HG03558 (cell line): Measurements from ENCODE around the gene UBE2E2.

Experiments
- ATAC-seq: cut with Tn5 transposase; IDR thresholded peaks from one replicate; pipeline ENCODE4 v1.9.1; 2021; ENCODE audit warnings: moderate number of reproducible peaks; ENCODE audit not compliant: unreplicated experiment; ENCODE audit errors: extremely low read depth

UBE2E2 gene

GRCh38 chr3:23238578-23238977 is 35.5 kb downstream of the UBE2E2 start:
- no peak for ATAC-seq

DNA sequence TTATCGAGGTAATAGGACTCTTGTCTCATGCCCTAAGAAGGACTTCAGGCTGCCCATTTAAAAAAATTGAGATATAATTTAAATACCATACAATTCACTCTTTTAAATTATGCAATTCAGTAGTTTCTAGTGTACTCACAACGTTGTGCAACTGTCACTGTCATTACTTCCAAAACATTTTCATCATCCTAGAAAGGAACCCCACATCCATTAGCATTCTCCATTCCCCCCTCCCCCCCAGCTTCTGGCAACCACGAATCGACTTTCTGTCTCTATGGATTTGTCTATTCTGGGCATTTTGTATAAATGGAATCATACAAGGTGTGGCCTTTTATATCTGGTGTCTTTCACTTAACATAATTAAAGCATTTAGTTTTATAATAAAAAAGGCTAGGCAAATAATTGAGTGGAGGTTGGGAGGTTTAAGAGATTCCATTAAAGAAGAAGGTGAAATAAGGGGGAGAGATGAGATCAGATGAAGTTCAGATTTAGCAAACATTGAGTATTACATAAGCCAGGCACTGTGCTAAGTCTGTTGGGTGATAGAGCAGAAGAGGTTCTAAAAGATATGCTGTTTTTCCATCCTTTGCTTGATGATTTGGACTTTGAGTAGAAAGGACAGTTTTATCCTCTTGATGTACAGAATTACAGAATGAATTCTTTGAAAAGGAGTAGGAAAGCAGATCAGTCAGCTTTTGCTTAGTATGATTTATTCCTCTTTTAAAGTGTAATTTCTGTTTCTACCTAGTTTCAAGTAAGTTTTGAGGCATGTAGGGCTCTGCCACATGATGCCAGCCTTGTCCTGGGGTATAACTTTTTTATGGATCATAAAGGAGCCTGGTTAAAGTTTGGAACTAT is 36.3 kb downstream of the UBE2E2 start:
- ATAC-seq: no peak

- ATAC-seq: no peak
Measured at GRCh38 chr3:23240171-23240785, 37.2 kb downstream of the UBE2E2 start.

- no peak for ATAC-seq
Measured at GRCh38 chr3:23241256-23241655, 38.1 kb downstream of the UBE2E2 start.

- no peak for ATAC-seq
Measured at GRCh38 chr3:23242106-23242505, 39.0 kb downstream of the UBE2E2 start.

- ATAC-seq: no peak
Measured at GRCh38 chr3:23244324-23245041, 41.4 kb downstream of the UBE2E2 start.

- no peak for ATAC-seq
Measured at GRCh38 chr3:23246651-23247050, 43.5 kb downstream of the UBE2E2 start.

DNA sequence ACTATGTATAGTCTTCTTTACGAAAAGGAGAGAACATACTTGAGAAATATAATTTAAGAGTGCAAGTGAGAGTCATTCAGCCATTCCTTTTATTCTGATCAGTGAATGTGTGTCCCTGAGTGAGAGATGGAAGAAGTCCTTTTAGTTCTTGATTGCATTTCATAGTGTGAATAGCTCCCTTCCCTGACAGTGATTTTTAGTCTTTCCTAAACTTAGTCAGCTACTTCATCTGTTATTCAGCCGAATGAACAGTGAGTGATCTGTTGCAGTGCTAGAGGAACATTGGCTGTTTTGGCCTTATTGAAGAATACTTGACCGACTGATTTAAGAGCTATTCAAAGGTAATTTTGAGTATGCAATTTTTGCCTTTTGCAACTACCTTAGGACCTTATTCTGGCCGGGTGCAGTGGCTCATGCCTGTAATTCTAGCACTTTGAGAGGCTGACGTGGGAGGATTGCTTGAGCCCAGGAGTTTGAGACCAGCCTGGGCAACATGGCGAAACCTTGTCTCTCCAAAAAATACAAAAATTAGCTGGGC is 45.5 kb downstream of the UBE2E2 start:
- ATAC-seq: no peak

- no peak for ATAC-seq
Measured at GRCh38 chr3:23249961-23250360, 46.8 kb downstream of the UBE2E2 start.

GRCh38 chr3:23252122-23252521 is 49.0 kb downstream of the UBE2E2 start:
- ATAC-seq: no peak

DNA sequence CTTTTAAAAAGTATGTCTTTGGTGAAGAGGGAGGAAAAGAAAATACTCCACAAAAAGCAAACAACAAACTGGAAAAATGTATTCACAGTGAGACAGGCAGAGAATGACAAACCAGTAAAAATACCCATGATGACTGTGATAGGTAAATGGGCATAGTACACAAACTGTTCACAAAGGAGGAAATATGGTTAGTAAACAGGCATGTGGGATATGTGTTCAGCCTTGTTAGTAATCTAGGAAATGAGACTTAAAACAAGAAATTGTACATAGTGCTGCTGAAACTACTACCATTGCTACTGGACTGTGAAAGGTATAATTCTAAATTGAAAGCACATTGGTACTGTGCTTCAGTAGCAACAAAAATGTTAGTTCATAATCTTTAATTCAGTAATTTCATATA is 50.1 kb downstream of the UBE2E2 start:
- ATAC-seq: peak; percentile 86

DNA sequence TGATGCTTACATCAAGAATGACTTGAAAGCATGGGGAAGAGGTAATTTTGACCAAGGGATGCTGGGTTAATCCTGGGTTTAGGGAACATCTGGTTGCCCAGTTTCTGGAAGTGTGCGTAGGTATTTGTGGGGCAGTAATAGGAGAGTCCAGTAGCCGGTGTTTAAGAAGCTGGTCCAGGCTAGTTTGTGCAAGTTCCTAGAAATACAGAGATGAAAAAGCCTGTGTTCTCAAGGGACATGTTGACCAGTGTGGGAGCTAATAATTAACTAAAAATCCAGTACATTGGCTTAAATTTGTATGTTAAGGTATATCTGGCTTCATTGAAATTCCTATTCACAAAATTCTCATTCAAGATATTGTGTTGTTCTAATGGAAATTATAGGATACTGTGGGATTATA is 51.2 kb downstream of the UBE2E2 start:
- ATAC-seq: no peak

GRCh38 chr3:23254835-23255234 is 51.7 kb downstream of the UBE2E2 start:
- no peak for ATAC-seq

DNA sequence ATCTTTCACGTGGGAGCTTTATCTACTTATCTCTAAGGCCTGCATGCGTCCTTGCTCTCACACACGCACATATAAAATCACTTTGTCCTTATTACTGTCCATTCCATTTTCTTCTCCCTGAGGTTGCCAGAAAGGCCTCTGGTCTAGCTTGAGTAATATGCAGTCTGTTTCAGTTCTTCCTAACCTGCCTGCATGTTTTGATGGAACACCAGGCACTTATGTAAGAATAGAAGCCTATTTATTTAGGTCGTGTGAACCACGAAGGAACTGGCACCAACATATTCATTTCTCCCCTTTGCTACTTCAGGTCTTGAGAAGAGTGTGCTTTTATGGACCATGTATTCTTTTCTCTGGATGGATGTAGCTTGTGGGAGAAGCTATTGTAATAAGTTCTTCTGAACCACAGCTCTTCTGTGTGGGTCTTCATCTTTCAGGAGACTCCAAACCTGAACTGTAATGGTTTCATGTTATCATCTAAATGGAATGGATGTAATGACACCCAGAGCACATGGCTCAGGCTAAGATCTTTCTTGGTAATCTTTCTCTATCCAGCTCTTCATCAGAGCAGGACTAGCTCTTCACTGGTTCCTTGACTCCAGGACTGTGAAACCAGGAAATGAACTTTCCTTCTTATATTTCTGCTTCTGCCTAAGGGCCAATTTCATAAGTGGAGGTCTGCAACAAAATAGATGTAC is 53.8 kb downstream of the UBE2E2 start:
- ATAC-seq: no peak

GRCh38 chr3:23258110-23258509 is 55.0 kb downstream of the UBE2E2 start:
- ATAC-seq: no peak

- no peak for ATAC-seq
Measured at GRCh38 chr3:23259515-23259914, 56.4 kb downstream of the UBE2E2 start.

DNA sequence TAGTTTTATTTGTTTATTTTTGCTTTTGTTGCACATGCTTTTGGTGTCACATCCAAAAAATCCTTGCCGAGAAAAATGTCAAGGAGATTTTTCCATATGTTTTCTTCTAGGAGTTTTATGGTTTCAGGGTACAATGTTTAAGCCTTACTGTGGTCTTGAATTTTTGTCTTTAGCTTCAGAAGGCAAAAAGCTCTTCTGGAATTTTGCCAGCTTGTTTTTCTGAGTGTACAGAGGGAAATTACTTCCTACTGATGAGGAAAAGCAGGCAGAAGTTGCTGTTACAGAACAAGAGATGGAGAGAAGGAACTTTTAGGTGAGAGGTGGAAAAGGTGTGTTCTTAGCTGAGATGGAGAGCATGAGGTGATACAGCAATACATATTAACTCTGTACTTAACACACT is 59.6 kb downstream of the UBE2E2 start:
- no peak for ATAC-seq

DNA sequence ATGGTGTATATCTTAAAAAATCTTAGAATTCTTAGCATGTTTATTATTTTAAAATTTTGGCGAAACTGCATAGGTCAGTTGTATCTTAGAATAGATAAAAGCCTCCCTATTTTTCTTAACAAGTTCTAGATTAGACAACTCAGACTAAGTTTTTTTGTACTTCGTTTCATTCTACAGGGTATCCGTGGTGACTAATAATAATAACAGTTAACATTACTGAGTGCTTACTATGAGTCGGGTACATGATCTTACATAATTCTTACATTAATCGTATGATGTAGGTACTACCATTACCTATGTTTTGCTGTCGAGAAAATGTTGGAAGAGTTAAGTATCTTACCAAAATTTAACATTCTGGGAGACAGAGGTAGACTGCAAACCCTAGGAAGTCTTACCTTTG is 60.7 kb downstream of the UBE2E2 start:
- no peak for ATAC-seq

- ATAC-seq: no peak
Measured at GRCh38 chr3:23264413-23264812, 61.3 kb downstream of the UBE2E2 start.

DNA sequence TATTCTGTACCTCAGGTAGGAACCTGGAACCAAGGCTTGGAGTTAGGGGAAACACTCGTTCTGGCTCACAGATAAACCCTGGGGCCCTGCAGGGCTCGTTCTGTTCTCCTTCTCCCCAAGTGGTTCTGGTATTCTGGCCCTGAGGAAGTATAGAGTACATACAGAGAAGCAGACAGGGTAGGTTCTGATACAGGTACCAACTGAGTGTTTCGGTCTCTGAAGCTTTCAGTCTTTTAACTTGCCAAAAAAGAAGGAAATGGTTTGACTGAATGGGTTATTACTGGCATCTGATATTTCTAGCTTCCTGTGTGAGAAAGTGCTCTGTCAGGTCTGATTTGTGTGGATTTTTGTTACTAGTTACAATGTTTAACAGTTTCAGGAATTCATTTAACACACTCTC is 67.3 kb downstream of the UBE2E2 start:
- no peak for ATAC-seq
